SK-N-SH (cell line): ENCODE data around the gene RILPL1. TPM values are rescaled to one million over a fixed set of nuclear protein-coding genes. Genes with fewer than 3 reads are reported as not detected.

Experiments used
- CTCF ChIA-PET: fragments of 300-600, 350-600 bp; formaldehyde crosslinking; extraction: SDS; loops from one replicate; lab custom pipeline; 2021; lab: Yijun Ruan, JAX
- POLR2A ChIA-PET: fragments of 350-600 bp; sonication (Branson Sonifier 250); formaldehyde crosslinking; extraction: SDS; loops from one replicate; lab custom pipeline; 2020; ENCODE audit warnings: antibody characterized with exemption, inconsistent platforms; lab: Yijun Ruan, JAX
- DNase-seq: peaks from one replicate; pipeline ENCODE4 v3.0.0; 2012
- H2AFZ ChIP-seq: fragments of 200-600 bp; sonication (generic); 2 replicates; pipeline ENCODE4 v1.8.1; 2016; ENCODE audit warnings: antibody characterized with exemption, mild to moderate bottlenecking, low read depth
- H3F3A ChIP-seq: fragments of 200-600 bp; sonication (generic); replicated peaks from 2 replicates; pipeline ENCODE3; 2016; ENCODE audit warnings: antibody characterized with exemption, mild to moderate bottlenecking; ENCODE audit not compliant: insufficient read depth
- H3K27ac ChIP-seq, 2 experiments: fragments of 200-500 bp in 1 of 2; fragments of 200-600 bp in 1 of 2; sonication (Bioruptor generic) in 1 of 2; sonication (generic), shearing (Covaris generic) in 1 of 2; 2 replicates each; pipeline versions ENCODE4 v1.5.1 to v1.6.1; 2014 to 2016; ENCODE audit warnings: low read depth in 2 of 2, inconsistent platforms in 1 of 2, low read length in 1 of 2, mild to moderate bottlenecking in 1 of 2, mixed read lengths in 1 of 2
- H3K27me3 ChIP-seq: fragments of 200-600 bp; sonication (generic), shearing (Covaris generic); 2 replicates; pipeline ENCODE4 v1.6.1; 2016; ENCODE audit warnings: mixed run types; ENCODE audit not compliant: insufficient read depth
- H3K36me3 ChIP-seq, 2 experiments: fragments of 200-500 bp in 1 of 2; fragments of 200-600 bp in 1 of 2; sonication (Bioruptor generic) in 1 of 2; sonication (generic) in 1 of 2; replicated peaks in 1 of 2; 2 replicates each; pipeline versions ENCODE3 to v1.5.1; 2014 to 2016; ENCODE audit warnings: low read length in 1 of 2, mild to moderate bottlenecking in 1 of 2; ENCODE audit not compliant: insufficient read depth in 2 of 2, control insufficient read depth in 1 of 2
- H3K4me1 ChIP-seq, 2 experiments: fragments of 200-500 bp in 1 of 2; fragments of 200-600 bp in 1 of 2; sonication (Bioruptor generic) in 1 of 2; sonication (generic), shearing (Covaris generic) in 1 of 2; 2 replicates each; pipeline versions ENCODE4 v1.5.1 to v1.6.1; 2014 to 2016; ENCODE audit warnings: low read depth in 1 of 2, low read length in 1 of 2, mixed run types in 1 of 2; ENCODE audit not compliant: insufficient read depth in 2 of 2, control insufficient read depth in 1 of 2
- H3K4me2 ChIP-seq: fragments of 200-600 bp; sonication (generic), shearing (Covaris generic); 2 replicates; pipeline ENCODE4 v1.6.1; 2017; ENCODE audit warnings: mixed run types
- H3K4me3 ChIP-seq, 2 experiments: fragments of 200-500 bp in 1 of 2; fragments of 200-600 bp in 1 of 2; sonication (Bioruptor generic) in 1 of 2; sonication (generic), shearing (Covaris generic) in 1 of 2; 2 replicates each; pipeline versions ENCODE4 v1.5.1 to v1.8.1; 2014 to 2016; ENCODE audit warnings: low read depth in 2 of 2, inconsistent platforms in 1 of 2, low read length in 1 of 2, mild to moderate bottlenecking in 1 of 2, mixed read lengths in 1 of 2, moderate library complexity in 1 of 2
- H3K79me2 ChIP-seq: fragments of 200-600 bp; sonication (generic); 2 replicates; pipeline ENCODE4 v1.8.1; 2017; ENCODE audit warnings: mild to moderate bottlenecking; ENCODE audit not compliant: insufficient read depth
- H3K9ac ChIP-seq: fragments of 200-600 bp; sonication (generic); 2 replicates; pipeline ENCODE4 v1.6.1; 2017; ENCODE audit warnings: mixed run types
- H3K9me2 ChIP-seq: fragments of 200-600 bp; sonication (generic); 2 replicates; pipeline ENCODE4 v1.6.1; 2017; ENCODE audit warnings: mixed run types
- H3K9me3 ChIP-seq: fragments of 200-600 bp; sonication (generic); 2 replicates; pipeline ENCODE4 v1.6.1; 2017; ENCODE audit warnings: mixed run types, mild to moderate bottlenecking, moderate library complexity
- H4K20me1 ChIP-seq: fragments of 200-600 bp; sonication (generic); 2 replicates; pipeline ENCODE4 v1.6.1; 2017; ENCODE audit warnings: mild to moderate bottlenecking, mixed run types; ENCODE audit not compliant: insufficient read depth
- CHD2 ChIP-seq: fragments of 150-350 bp; IDR thresholded peaks from 2 replicates; pipeline ENCODE4 v1.6.1; 2018; ENCODE audit warnings: low read length; ENCODE audit not compliant: partially characterized antibody
- EZH2phosphoT487 ChIP-seq: fragments of 200-600 bp; sonication (generic); IDR thresholded peaks from 2 replicates; pipeline ENCODE4 v1.6.1; 2017; ENCODE audit warnings: low read depth, mixed run types, mild to moderate bottlenecking, antibody characterized with exemption, moderate library complexity, borderline replicate concordance
- FOXJ3 ChIP-seq: sonication (generic); formaldehyde crosslinking; IDR thresholded peaks from 2 replicates; pipeline ENCODE4 v1.5.1; 2020; ENCODE audit warnings: mild to moderate bottlenecking, missing genetic modification reagents
- FOXM1 ChIP-seq: IDR thresholded peaks from 2 replicates; pipeline ENCODE4 v1.4.0; 2012; ENCODE audit warnings: low read depth, mild to moderate bottlenecking
- GATA2 ChIP-seq: sonication (generic); formaldehyde crosslinking; IDR thresholded peaks from 2 replicates; pipeline ENCODE4 v1.5.0; 2020; ENCODE audit warnings: mild to moderate bottlenecking, missing genetic modification reagents
- NFIC ChIP-seq: IDR thresholded peaks from 2 replicates; pipeline ENCODE4 v1.4.0; 2012; ENCODE audit warnings: borderline replicate concordance
- NRF1 ChIP-seq: IDR thresholded peaks from 2 replicates; pipeline ENCODE4 v1.6.1; 2012; ENCODE audit warnings: low read depth, mild to moderate bottlenecking, low read length
- POLR2AphosphoS5 ChIP-seq: IDR thresholded peaks from 2 replicates; pipeline ENCODE4 v1.6.1; 2012; ENCODE audit warnings: low read depth, low read length
- RCOR1 ChIP-seq: fragments of 150-350 bp; IDR thresholded peaks from 2 replicates; pipeline ENCODE4 v1.6.1; 2017; ENCODE audit warnings: antibody characterized with exemption, low read length
- RXRA ChIP-seq: IDR thresholded peaks from 2 replicates; pipeline ENCODE4 v1.4.0; 2012; ENCODE audit warnings: low read depth, mild to moderate bottlenecking, borderline replicate concordance
- SMC3 ChIP-seq: IDR thresholded peaks from 2 replicates; pipeline ENCODE4 v1.6.1; 2012; ENCODE audit warnings: low read depth, low read length, improper control_type of control experiment
- TCF12 ChIP-seq: IDR thresholded peaks from 2 replicates; pipeline ENCODE4 v1.4.0; 2012
- TEAD4 ChIP-seq: IDR thresholded peaks from 2 replicates; pipeline ENCODE4 v1.4.0; 2012; ENCODE audit warnings: mild to moderate bottlenecking, borderline replicate concordance; ENCODE audit not compliant: insufficient read depth
- WGBS: methylation state at CpG from one replicate; pipeline ENCODE4 v1.1.6; 2017; ENCODE audit warnings: low lambda C conversion rate; 5-methylcytosine and 5-hydroxymethylcytosine counted together
- polyA plus RNA-seq, 3 experiments: library from polyadenylated mRNA; depleted of rRNA; stranded (reverse); fragments of >200 nt; gene quantifications; 2 replicates each; pipeline ENCODE4 v1.2.3, GENCODE V29; 2012
- TF ChIP-seq, protein P1 (sequence below): fragments of 150-350 bp; IDR thresholded peaks from 2 replicates; pipeline ENCODE4 v1.6.1; 2017; ENCODE audit warnings: antibody characterized with exemption, low read length, low read depth, borderline replicate concordance
- TF ChIP-seq, protein P2 (sequence below): fragments of 200-600 bp; sonication (generic); IDR thresholded peaks from 2 replicates; pipeline ENCODE4 v1.6.1; 2017; ENCODE audit warnings: antibody characterized with exemption, mild to moderate bottlenecking, moderate library complexity
- TF ChIP-seq, protein P3 (sequence below): IDR thresholded peaks from 2 replicates; pipeline ENCODE4 v1.4.0; 2012; ENCODE audit warnings: low read depth
- TF ChIP-seq, protein P4 (sequence below): IDR thresholded peaks from 2 replicates; pipeline ENCODE4 v1.6.1; 2012; ENCODE audit warnings: mild to moderate bottlenecking, low read depth, low read length, moderate library complexity

Gene RILPL1
- polyA plus RNA-seq, 1 of the 3 experiments (the other 2 are of a cell fraction) = 32.6 TPM

GRCh38 chr12:123572391-123572790 is 38.9 kb upstream of the RILPL1 start:
- 0 out of 2 replicates have a peak, but pooled peaks cover 5% of the 10 kb centered on the region for H3K79me2 ChIP-seq
- DNase-seq = no peak
- no peaks in the 10 kb centered on the region for H3K27me3 ChIP-seq
- no peak overlapping the region for H3K4me2 ChIP-seq
- TF ChIP-seq POLR2AphosphoS5 (no peak), FOXJ3 (CRISPR knock-in tag) (no peak), EZH2phosphoT487 (no peak), NFIC (no peak), CHD2 (no peak), TCF12 (no peak), RXRA (no peak), SMC3 (no peak), RCOR1 (no peak), NRF1 (no peak), TEAD4 (no peak), FOXM1 (no peak), GATA2 (CRISPR knock-in tag) (no peak)
- TF ChIP-seq, protein P1, sequence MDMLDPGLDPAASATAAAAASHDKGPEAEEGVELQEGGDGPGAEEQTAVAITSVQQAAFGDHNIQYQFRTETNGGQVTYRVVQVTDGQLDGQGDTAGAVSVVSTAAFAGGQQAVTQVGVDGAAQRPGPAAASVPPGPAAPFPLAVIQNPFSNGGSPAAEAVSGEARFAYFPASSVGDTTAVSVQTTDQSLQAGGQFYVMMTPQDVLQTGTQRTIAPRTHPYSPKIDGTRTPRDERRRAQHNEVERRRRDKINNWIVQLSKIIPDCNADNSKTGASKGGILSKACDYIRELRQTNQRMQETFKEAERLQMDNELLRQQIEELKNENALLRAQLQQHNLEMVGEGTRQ = no peak
- TF ChIP-seq, protein P2, sequence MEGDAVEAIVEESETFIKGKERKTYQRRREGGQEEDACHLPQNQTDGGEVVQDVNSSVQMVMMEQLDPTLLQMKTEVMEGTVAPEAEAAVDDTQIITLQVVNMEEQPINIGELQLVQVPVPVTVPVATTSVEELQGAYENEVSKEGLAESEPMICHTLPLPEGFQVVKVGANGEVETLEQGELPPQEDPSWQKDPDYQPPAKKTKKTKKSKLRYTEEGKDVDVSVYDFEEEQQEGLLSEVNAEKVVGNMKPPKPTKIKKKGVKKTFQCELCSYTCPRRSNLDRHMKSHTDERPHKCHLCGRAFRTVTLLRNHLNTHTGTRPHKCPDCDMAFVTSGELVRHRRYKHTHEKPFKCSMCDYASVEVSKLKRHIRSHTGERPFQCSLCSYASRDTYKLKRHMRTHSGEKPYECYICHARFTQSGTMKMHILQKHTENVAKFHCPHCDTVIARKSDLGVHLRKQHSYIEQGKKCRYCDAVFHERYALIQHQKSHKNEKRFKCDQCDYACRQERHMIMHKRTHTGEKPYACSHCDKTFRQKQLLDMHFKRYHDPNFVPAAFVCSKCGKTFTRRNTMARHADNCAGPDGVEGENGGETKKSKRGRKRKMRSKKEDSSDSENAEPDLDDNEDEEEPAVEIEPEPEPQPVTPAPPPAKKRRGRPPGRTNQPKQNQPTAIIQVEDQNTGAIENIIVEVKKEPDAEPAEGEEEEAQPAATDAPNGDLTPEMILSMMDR = no peak
- TF ChIP-seq, protein P3, sequence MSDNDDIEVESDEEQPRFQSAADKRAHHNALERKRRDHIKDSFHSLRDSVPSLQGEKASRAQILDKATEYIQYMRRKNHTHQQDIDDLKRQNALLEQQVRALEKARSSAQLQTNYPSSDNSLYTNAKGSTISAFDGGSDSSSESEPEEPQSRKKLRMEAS = no peak
- TF ChIP-seq, protein P4, sequence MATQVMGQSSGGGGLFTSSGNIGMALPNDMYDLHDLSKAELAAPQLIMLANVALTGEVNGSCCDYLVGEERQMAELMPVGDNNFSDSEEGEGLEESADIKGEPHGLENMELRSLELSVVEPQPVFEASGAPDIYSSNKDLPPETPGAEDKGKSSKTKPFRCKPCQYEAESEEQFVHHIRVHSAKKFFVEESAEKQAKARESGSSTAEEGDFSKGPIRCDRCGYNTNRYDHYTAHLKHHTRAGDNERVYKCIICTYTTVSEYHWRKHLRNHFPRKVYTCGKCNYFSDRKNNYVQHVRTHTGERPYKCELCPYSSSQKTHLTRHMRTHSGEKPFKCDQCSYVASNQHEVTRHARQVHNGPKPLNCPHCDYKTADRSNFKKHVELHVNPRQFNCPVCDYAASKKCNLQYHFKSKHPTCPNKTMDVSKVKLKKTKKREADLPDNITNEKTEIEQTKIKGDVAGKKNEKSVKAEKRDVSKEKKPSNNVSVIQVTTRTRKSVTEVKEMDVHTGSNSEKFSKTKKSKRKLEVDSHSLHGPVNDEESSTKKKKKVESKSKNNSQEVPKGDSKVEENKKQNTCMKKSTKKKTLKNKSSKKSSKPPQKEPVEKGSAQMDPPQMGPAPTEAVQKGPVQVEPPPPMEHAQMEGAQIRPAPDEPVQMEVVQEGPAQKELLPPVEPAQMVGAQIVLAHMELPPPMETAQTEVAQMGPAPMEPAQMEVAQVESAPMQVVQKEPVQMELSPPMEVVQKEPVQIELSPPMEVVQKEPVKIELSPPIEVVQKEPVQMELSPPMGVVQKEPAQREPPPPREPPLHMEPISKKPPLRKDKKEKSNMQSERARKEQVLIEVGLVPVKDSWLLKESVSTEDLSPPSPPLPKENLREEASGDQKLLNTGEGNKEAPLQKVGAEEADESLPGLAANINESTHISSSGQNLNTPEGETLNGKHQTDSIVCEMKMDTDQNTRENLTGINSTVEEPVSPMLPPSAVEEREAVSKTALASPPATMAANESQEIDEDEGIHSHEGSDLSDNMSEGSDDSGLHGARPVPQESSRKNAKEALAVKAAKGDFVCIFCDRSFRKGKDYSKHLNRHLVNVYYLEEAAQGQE = no peak
- TF ChIP-seq, all 33 proteins: peak for 0
- Histone ChIP-seq H3F3A (peaks cover 4% of the 10 kb centered on the region), H3K4me1 (no peaks in the 10 kb centered on the region), H3K9me2 (no peaks in the 10 kb centered on the region), H2AFZ (no peak overlapping the region), H3K27ac (no peak overlapping the region), H3K4me3 (no peak overlapping the region), H3K9ac (no peak overlapping the region), H3K36me3 (peaks cover 0 to 17% of the 10 kb centered on the region in 2 experiments), H4K20me1 (no peaks in the 10 kb centered on the region), H3K9me3 (no peaks in the 10 kb centered on the region)
- WGBS = 42% methylated on average over 1 of the region's 2 CpGs
- ChIA-PET POLR2A (no interaction called here), CTCF (interaction anchor here (4.2 kb wide), 1 partner anchor 10 kb away, joined by 22 read pairs; no protein-coding TSS in a partner anchor)
